Endothelial cell (in vitro differentiated cells): ENCODE results near the gene LLPH. TPM values are rescaled to one million over a fixed set of nuclear protein-coding genes. Genes with fewer than 3 reads are reported as not detected.

ENCODE experiments used
- DNase-seq: peaks from one replicate; pipeline ENCODE4 v3.0.0; 2021; ENCODE audit warnings: low spot score
- H3K27ac Mint-ChIP-seq: one replicate; pipeline ENCODE4 v1.8.0; 2021; ENCODE audit warnings: mixed read lengths, inconsistent platforms; ENCODE audit not compliant: unreplicated experiment
- H3K27me3 Mint-ChIP-seq: one replicate; pipeline ENCODE4 v1.8.0; 2021; ENCODE audit warnings: mild to moderate bottlenecking, moderate library complexity, mixed read lengths, inconsistent platforms; ENCODE audit not compliant: unreplicated experiment
- H3K36me3 Mint-ChIP-seq: one replicate; pipeline ENCODE4 v1.8.0; 2021; ENCODE audit warnings: mild to moderate bottlenecking, low read depth, mixed read lengths, inconsistent platforms; ENCODE audit not compliant: unreplicated experiment
- H3K4me1 Mint-ChIP-seq: one replicate; pipeline ENCODE4 v1.8.0; 2021; ENCODE audit warnings: mild to moderate bottlenecking, mixed read lengths, inconsistent platforms; ENCODE audit not compliant: unreplicated experiment
- H3K4me3 Mint-ChIP-seq: one replicate; pipeline ENCODE4 v1.8.0; 2021; ENCODE audit warnings: mild to moderate bottlenecking, mixed read lengths, inconsistent platforms; ENCODE audit not compliant: unreplicated experiment
- H3K9me3 Mint-ChIP-seq: one replicate; pipeline ENCODE4 v1.8.0; 2021; ENCODE audit warnings: mixed read lengths, inconsistent platforms; ENCODE audit not compliant: unreplicated experiment
- CTCF ChIP-seq: fragments of 200-600 bp; sonication (generic); IDR thresholded peaks from one replicate; pipeline ENCODE4 v1.5.0; 2021; ENCODE audit warnings: antibody characterized with exemption; ENCODE audit not compliant: unreplicated experiment
- total RNA-seq: library from RNA; stranded (reverse); fragmentation: NEBNext Ultra II Directional; extraction: Animal tissue kit (Norgen Biotek cat#: 25700); gene quantifications from one replicate; pipeline ENCODE4 v1.2.1, GENCODE V29; 2021; ENCODE audit not compliant: unreplicated experiment

LLPH gene
- total RNA-seq, 1 donor from 2014 or later = 20.9 TPM

GRCh38 chr12:66087365-66087943 lies 43.1 kb downstream of the LLPH start:
- Mint-ChIP-seq H3K36me3 (no peaks in the 10 kb centered on the region), H3K9me3 (no peaks in the 10 kb centered on the region), H3K27me3 (peaks cover 3% of the 10 kb centered on the region), H3K4me3 (no peak overlapping the region), H3K4me1 (peaks cover 21% of the 10 kb centered on the region), H3K27ac (no peak overlapping the region)
- DNase-seq = peak; percentile 69
- peak; percentile 26 for TF ChIP-seq CTCF

GRCh38 chr12:66085998-66086397 lies 44.6 kb downstream of the LLPH start:
- H3K4me1 Mint-ChIP-seq = peaks cover 20% of the 10 kb centered on the region
- H3K36me3 Mint-ChIP-seq = no peaks in the 10 kb centered on the region
- H3K4me3 Mint-ChIP-seq = no peak overlapping the region
- no peak overlapping the region for H3K27ac Mint-ChIP-seq
- peaks cover 3% of the 10 kb centered on the region for H3K27me3 Mint-ChIP-seq
- no peaks in the 10 kb centered on the region for H3K9me3 Mint-ChIP-seq
- TF ChIP-seq CTCF = no peak
- no peak for DNase-seq

GRCh38 chr12:66085213-66085612 lies 45.3 kb downstream of the LLPH start:
- H3K4me3 Mint-ChIP-seq = no peak overlapping the region
- no peaks in the 10 kb centered on the region for H3K36me3 Mint-ChIP-seq
- no peak for TF ChIP-seq CTCF
- H3K27me3 Mint-ChIP-seq = peaks cover 3% of the 10 kb centered on the region
- peaks cover 14% of the 10 kb centered on the region for H3K4me1 Mint-ChIP-seq
- no peak for DNase-seq
- no peak overlapping the region for H3K27ac Mint-ChIP-seq
- H3K9me3 Mint-ChIP-seq = no peaks in the 10 kb centered on the region

GRCh38 chr12:66083766-66084165 lies 46.8 kb downstream of the LLPH start:
- no peaks in the 10 kb centered on the region for H3K36me3 Mint-ChIP-seq
- no peak for TF ChIP-seq CTCF

GRCh38 chr12:66082744-66083143 lies 47.8 kb downstream of the LLPH start:
- no peak for DNase-seq
- H3K4me3 Mint-ChIP-seq = no peak overlapping the region
- H3K4me1 Mint-ChIP-seq = peaks cover 3% of the 10 kb centered on the region
- no peaks in the 10 kb centered on the region for H3K27me3 Mint-ChIP-seq
- H3K9me3 Mint-ChIP-seq = no peaks in the 10 kb centered on the region
- H3K27ac Mint-ChIP-seq = no peak overlapping the region
- TF ChIP-seq CTCF = no peak
- no peaks in the 10 kb centered on the region for H3K36me3 Mint-ChIP-seq

More at GRCh38 chr12:66083766-66084165, 46.8 kb downstream of the LLPH start:
- DNase-seq = no peak
- Mint-ChIP-seq H3K27ac (no peak overlapping the region), H3K4me3 (no peak overlapping the region), H3K4me1 (peaks cover 3% of the 10 kb centered on the region), H3K9me3 (no peaks in the 10 kb centered on the region), H3K27me3 (peaks cover 3% of the 10 kb centered on the region)
